Fibroblast of lung (primary cell): ENCODE data around the gene C9. TPM values are rescaled to one million over a fixed set of nuclear protein-coding genes. Genes with fewer than 3 reads are reported as not detected.

Experiments
- DNase-seq, 2 donors: peaks; one replicate each; pipeline versions ENCODE4 v3.0.0 to v3.0.0-alpha.2; 2010; ENCODE audit warnings: low read depth in 2 of 2
- H2AFZ ChIP-seq: 2 replicates; pipeline ENCODE4 v1.5.1; 2012; ENCODE audit warnings: low read length, control low read depth, inconsistent platforms
- H3K27ac ChIP-seq: 2 replicates; pipeline ENCODE4 v1.5.1; 2011; ENCODE audit warnings: low read length, control low read depth; ENCODE audit not compliant: insufficient read depth
- H3K27me3 ChIP-seq: 2 replicates; pipeline ENCODE4 v1.5.1; 2011; ENCODE audit warnings: mild to moderate bottlenecking, low read length; ENCODE audit not compliant: control insufficient read depth, insufficient read depth
- H3K36me3 ChIP-seq: 2 replicates; pipeline ENCODE4 v1.5.1; 2011; ENCODE audit warnings: low read length; ENCODE audit not compliant: control insufficient read depth, insufficient read depth
- H3K4me1 ChIP-seq: 2 replicates; pipeline ENCODE4 v1.5.1; 2011; ENCODE audit warnings: low read length; ENCODE audit not compliant: control insufficient read depth, insufficient read depth; ENCODE audit errors: extremely low read depth
- H3K4me2 ChIP-seq: 2 replicates; pipeline ENCODE4 v1.5.1; 2011; ENCODE audit warnings: low read length, control low read depth; ENCODE audit not compliant: insufficient read depth; ENCODE audit errors: extremely low read depth
- H3K4me3 ChIP-seq, 4 experiments: fragments of 200-600 bp in 1 of 4; sonication (generic) in 1 of 4; replicated peaks in 1 of 4; 2 replicates each; pipeline ENCODE4 v1.5.1; 2011 to 2016; ENCODE audit warnings: low read length in 4 of 4, low read depth in 3 of 4, mild to moderate bottlenecking in 3 of 4, control low read depth in 2 of 4, inconsistent platforms in 1 of 4, mixed read lengths in 1 of 4; ENCODE audit not compliant: insufficient read depth in 1 of 4; ENCODE audit errors: control extremely low read depth in 1 of 4
- H3K79me2 ChIP-seq: 2 replicates; pipeline ENCODE4 v1.5.1; 2012; ENCODE audit warnings: mild to moderate bottlenecking, low read length, inconsistent platforms; ENCODE audit not compliant: control insufficient read depth, insufficient read depth
- H3K9ac ChIP-seq: 2 replicates; pipeline ENCODE4 v1.5.1; 2011; ENCODE audit warnings: mild to moderate bottlenecking, low read length, control low read depth; ENCODE audit not compliant: insufficient read depth
- H3K9me3 ChIP-seq: 2 replicates; pipeline ENCODE4 v1.5.1; 2012; ENCODE audit warnings: low read depth, low read length; ENCODE audit not compliant: control insufficient read depth, insufficient read depth
- H4K20me1 ChIP-seq: 2 replicates; pipeline ENCODE4 v1.5.1; 2011; ENCODE audit warnings: low read length; ENCODE audit not compliant: control insufficient read depth, insufficient read depth; ENCODE audit errors: extremely low read depth
- CTCF ChIP-seq, 2 donors: IDR thresholded peaks in 1 of 2; conservative IDR thresholded peaks in 1 of 2; 1 replicate in 1 of 2; 2 replicates in 1 of 2; pipeline ENCODE4 v1.5.1; 2011 to 2012; ENCODE audit warnings: low read length in 2 of 2, control low read depth in 1 of 2, inconsistent platforms in 1 of 2, low read depth in 1 of 2, mild to moderate bottlenecking in 1 of 2
- EZH2 ChIP-seq: IDR thresholded peaks from 2 replicates; pipeline ENCODE4 v1.5.1; 2012; ENCODE audit warnings: low read length, control low read depth, mild to moderate bottlenecking; ENCODE audit errors: missing control alignments
- polyA plus RNA-seq, 2 donors: library from polyadenylated mRNA; depleted of rRNA in 1 of 2; stranded (reverse) in 1 of 2; unstranded in 1 of 2; fragments of >200 nt; gene quantifications; 2 replicates each; pipeline ENCODE4 v1.2.1, GENCODE V29; 2011 to 2012; ENCODE audit warnings: missing spikeins in 1 of 2
- total RNA-seq: library from RNA; depleted of rRNA; stranded (reverse); fragments of >200 nt; gene quantifications from 2 replicates; pipeline ENCODE4 v1.2.1, GENCODE V29; 2014

C9 gene
- total and polyA plus RNA-seq, 2 donors (not counting 1 experiment from before 2014, with no cell fraction given) = 0.06 to 0.33 TPM

DNA sequence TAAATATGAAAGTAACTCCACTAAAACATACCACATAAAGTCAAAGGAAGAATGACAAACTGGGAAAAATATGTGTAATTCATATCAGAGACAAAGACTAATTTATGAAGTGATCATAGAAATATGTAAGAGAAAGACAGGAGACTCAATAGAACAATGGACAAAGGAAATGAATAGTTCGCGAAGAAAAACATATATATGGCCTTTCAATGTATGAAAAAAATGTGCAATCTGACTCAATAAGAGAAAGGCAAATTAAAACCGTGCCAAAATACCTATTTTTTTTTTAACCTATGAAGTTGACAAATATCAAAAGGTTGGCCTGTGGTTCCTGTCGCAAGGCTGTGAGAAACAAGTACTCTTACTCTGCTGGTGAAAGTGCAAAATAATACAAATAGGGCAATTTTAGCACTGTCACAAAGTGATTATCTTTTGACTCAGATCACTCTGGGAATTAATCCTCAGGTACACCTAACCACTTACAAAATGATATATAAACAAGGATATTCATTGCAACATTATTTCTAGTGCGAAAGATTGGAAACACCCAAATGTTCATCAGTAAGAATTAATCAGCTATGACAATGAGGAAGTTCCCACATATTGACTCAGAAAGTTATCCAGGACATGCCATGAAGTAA lies 3.7 kb downstream of the C9 start:
- TF ChIP-seq CTCF (conservative IDR thresholded peaks at IDR 0.05 in 1 of 2, IDR thresholded peaks at IDR 0.05 in 1 of 2; ENCODE audit: low read depth in 1 of 2, low read length in 2 of 2) (no peak), EZH2 (no peak)
- no peaks in the 10 kb centered on the region for H4K20me1 ChIP-seq
- H3K9me3 ChIP-seq = no peaks in the 10 kb centered on the region
- H3K4me3 ChIP-seq = no peak overlapping the region
- H3K9ac ChIP-seq = no peak overlapping the region
- H3K27ac ChIP-seq = no peak overlapping the region
- no peaks in the 10 kb centered on the region for H3K27me3 ChIP-seq
- DNase-seq = peak in 1 of 2 donors; percentile 51
- H3K4me2 ChIP-seq = no peak overlapping the region
- H3K36me3 ChIP-seq = no peaks in the 10 kb centered on the region
- no peak overlapping the region for H2AFZ ChIP-seq
- no peaks in the 10 kb centered on the region for H3K4me1 ChIP-seq
- no peaks in the 10 kb centered on the region for H3K79me2 ChIP-seq

DNA sequence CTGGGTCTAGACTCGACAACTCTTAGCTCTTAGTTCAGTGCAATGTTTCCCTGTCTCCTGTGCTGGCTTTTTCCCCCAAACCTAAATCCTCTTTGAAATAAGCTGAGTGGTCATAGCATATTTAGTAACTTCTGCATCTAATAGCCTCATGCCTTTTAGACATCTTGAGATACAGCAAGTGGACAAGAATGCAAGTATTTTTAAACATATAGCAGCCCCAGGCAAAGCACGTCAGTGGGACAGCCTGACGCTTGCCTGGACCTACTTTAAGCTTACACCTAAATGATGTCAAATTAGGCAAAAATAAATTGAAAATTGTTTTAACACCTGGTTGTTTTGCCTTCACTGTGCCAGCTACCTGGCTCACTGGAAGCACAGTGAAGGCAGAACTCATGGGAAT lies 8.0 kb downstream of the C9 start:
- no peak overlapping the region for H3K4me2 ChIP-seq
- no peaks in the 10 kb centered on the region for H4K20me1 ChIP-seq
- H3K4me3 ChIP-seq = no peak overlapping the region
- H3K4me1 ChIP-seq = no peaks in the 10 kb centered on the region
- no peak overlapping the region for H3K27ac ChIP-seq
- no peaks in the 10 kb centered on the region for H3K27me3 ChIP-seq
- no peak overlapping the region for H3K9ac ChIP-seq
- TF ChIP-seq EZH2 (no peak), CTCF (conservative IDR thresholded peaks at IDR 0.05 in 1 of 2, IDR thresholded peaks at IDR 0.05 in 1 of 2; ENCODE audit: low read depth in 1 of 2, low read length in 2 of 2) (no peak)
- DNase-seq = no peak
- no peaks in the 10 kb centered on the region for H3K9me3 ChIP-seq
- H3K36me3 ChIP-seq = no peaks in the 10 kb centered on the region
- H2AFZ ChIP-seq = no peak overlapping the region
- H3K79me2 ChIP-seq = no peaks in the 10 kb centered on the region

DNA sequence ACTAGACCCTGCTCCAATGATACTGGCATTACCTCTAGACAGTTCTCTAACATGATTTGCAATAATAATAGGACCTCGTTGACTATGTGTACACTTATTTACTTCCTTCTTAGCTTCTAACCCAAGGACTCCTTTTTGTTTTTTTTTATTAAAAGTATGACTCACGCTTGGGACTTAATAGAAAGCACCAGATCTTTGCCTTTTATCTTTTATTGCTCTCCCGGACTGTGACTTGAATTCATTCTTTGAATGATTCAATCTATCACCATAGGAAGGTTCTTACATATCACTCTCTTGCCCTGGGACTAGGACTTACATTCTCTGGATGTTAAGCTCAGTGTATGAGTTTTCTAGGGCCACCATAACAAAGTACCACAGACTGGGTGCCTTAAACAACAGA lies 9.0 kb downstream of the C9 start:
- Histone ChIP-seq H2AFZ (no peak overlapping the region), H3K79me2 (no peaks in the 10 kb centered on the region), H3K9me3 (no peaks in the 10 kb centered on the region), H3K4me2 (no peak overlapping the region), H3K4me3 (no peak overlapping the region), H4K20me1 (no peaks in the 10 kb centered on the region), H3K36me3 (no peaks in the 10 kb centered on the region), H3K27me3 (peaks cover 4% of the 10 kb centered on the region), H3K4me1 (no peaks in the 10 kb centered on the region), H3K9ac (no peak overlapping the region), H3K27ac (no peak overlapping the region)
- TF ChIP-seq CTCF (conservative IDR thresholded peaks at IDR 0.05 in 1 of 2, IDR thresholded peaks at IDR 0.05 in 1 of 2; ENCODE audit: low read depth in 1 of 2, low read length in 2 of 2) (no peak), EZH2 (no peak)
- no peak for DNase-seq
